GM21528 (cell line): ENCODE data around the gene DMKN.

Experiments
- ATAC-seq: cut with Tn5 transposase; IDR thresholded peaks from one replicate; pipeline ENCODE4 v1.9.1; 2021; ENCODE audit warnings: mild to moderate bottlenecking, moderate library complexity; ENCODE audit not compliant: unreplicated experiment, low FRiP score

Gene DMKN

DNA sequence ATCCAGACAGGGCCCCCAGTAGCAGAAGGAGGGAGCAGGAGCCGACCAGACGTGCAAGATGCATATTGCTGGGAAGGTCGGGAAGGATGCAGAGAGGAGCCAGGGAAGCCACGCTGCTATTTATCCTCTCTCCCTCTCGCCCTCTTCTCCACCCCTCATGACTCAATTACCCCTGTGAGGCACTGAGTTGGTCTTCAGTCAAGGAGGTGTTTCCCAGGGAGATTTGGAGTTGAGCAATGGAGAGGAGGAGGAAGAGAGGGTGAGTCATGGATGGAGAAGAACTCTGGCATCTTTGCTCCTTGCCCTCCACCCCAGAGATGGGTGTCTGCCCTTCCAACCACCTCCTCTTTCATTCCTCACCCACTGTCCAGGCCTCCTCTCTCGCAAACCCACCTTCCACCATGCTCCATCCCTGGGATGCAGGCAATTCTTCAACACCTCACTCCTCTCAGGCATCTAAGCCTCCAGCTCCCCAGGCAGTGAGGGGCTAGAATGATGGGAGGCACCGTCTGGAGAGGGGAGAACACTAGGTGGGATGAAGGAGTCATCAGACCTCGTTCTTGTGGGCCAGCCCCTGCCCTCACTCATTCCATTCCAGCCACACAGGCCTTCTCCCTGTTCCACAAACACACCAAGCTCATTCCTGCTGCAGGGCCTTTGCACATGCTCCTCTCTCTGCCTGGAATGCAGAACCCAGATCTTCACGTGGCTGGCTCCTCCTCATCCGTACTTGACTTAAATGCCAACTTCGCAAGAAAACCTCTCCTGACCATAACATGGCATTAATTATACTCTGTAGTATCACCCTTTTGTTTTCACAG is 15.0 kb upstream of the DMKN start, which contains the start of gene SBSN:
Gene SBSN (minus strand): TSS at position 94 of the 821 bp plus-strand sequence. CDS start 30 bp downstream, at position 64.
- ATAC-seq: no peak

DNA sequence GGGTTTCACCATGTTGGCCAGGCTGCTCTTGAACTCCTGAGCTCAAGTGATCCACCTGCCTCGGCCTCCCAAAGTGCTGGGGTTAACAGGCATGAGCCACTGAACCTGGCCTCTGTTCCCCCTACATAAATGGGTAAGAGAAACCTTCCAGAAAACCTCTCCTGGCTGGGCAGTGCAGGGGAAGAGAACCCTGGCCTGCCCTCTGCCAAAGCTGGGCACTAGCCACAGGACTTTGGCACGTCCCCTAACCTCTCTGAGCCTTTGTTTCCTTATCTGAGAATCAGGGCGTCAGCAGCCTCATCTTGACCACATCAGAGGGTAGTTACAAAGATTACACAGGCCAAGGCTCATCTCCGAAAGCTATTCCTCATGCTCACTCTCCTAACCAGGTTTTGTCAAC is 12.4 kb upstream of the DMKN start:
- no peak for ATAC-seq

DNA sequence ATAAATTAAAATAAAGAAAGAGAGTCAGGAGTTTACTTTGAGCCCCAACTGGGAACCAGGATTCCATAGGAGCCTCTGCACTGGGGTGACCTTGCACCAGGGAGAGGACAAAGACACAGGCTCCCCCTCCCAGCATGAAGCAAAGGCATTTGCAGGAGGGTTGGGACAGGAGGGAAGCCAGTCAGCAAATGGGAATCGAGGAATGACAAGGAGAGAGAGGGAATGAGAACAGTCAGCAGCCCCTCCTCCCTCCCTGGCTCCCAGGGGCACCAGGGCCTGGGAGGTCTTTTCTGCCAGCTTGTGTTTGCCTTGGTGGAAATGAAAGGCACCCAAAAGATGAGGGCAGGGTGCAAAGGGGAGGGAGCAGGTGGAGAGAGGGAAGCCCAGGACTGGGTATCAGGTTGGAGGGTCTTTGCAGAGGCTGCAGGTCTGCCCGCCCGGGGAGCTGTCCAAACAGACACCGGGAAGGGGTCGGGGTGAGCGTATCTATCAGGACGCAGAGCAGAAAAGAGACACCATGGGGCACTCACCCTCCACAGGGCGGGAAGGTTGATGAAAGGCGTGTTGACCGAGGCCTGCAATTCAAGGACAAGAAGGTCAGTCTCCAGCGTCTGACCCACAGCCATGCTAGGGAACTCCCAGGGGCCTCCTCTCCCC is 10.9 kb upstream of the DMKN start:
- ATAC-seq: no peak

DNA sequence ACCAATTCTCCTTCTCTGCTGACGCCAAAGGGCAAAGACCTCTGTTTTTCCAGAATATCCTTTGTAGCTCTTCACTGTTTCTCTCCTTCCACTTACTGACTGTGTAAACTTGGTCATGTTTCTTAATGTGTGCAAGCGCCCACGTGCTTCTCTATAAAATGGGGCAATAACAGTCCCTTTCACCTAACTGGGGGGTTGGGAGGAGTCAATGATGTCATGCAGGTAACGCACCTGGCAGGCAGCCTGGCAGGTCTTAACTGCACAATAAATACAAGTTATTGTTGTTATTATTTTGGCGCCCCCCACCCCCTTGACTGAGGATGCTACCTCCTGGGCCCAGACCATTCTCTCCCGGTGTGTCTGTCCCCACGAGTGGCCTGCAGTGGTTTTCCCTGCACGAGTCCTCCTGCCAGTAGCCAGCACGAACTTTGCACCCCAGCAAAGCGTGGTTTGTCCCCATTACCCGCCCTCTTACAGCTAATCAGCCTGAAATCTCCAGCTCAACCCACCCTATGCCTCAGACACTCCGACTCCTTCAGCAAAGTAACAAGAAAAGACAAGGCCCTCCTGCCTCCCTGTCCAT is 9.4 kb upstream of the DMKN start:
- ATAC-seq: no peak

DNA sequence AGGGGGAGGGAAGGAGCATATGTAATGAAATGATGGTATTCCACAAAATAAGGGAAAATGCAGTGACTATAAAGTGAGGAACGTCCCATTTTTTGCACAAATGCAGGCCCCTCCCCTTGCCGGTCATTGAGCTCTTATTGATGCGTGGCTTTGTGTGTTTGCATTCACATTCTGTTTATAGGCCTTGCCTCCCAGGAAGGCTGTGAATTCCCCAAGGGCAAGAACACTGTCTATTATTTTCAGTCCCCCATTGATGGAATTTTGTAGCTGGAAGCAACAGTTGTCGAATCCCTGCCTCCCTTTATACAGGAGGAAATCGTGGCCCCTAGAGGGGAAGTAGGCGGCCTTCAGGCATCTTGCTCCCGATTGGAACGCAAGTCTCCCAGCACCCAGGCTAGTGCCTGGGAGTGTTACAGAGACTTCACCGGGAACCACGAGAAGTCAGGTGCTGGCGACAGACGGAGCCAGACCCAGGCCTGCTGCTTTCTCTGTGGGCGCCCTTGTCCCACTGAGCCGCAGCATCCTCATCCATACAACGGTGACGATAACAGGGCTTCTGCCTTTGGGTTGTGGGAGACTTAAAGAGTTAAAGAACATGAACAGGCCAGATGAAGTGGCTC is 7.8 kb upstream of the DMKN start:
- no peak for ATAC-seq

DNA sequence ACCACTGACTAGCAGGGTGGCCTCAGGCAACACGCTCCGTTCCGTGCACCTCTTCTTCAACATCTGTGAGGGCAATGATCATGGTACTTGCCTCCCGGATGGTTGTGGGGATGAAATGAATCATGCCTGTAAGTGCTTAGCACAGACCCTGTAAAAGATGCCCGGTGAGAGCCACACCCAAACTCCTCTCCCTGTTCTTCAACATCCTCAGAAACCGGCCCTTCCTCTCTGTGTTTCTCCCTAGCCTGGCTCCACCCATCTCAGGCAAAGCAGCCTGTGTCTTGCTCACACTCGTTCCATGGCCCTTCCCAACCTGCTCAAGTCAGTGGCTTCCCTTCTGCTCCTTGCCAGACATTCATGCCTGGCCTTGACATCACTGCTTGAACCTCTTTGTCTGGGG is 5.8 kb upstream of the DMKN start:
- ATAC-seq: no peak

DNA sequence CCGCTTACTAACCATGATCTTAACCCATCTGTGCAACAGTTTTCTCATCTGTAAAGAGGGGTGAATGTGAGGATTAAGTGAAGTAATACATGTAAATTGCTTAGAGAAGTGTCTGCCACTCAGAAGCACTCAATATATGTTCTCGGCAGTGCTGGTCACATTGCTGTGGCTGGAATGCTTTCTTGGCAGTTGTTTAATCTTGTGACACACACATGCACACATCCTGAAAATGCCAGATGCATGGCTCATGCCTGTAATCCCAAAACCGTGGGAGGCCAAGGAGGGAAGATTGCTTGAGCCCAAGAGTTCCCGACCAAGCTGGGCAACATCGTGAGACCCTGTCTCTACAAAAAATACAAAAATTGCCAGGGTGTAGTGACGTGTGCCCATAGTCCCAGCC is 4.9 kb upstream of the DMKN start:
- no peak for ATAC-seq

DNA sequence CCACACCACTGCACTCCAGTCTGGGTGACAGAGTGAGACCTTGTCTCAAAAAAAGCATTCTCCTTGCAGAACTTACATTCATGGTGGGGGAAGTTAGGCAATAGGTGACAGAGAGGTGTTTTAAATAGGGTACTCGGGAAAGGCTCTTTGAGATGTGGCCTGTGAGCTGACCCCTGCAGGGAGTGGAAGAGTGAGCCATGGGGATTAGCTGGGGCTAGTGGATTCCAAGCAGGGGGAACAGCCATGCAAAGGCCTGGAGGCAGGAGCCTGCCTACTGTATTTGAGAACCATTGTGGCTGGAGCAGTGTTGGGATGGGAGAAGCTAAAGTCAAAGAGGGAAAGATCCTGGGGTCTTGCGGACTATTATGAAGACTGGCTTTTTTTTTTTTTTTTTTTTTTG is 3.9 kb upstream of the DMKN start:
- no peak for ATAC-seq

DNA sequence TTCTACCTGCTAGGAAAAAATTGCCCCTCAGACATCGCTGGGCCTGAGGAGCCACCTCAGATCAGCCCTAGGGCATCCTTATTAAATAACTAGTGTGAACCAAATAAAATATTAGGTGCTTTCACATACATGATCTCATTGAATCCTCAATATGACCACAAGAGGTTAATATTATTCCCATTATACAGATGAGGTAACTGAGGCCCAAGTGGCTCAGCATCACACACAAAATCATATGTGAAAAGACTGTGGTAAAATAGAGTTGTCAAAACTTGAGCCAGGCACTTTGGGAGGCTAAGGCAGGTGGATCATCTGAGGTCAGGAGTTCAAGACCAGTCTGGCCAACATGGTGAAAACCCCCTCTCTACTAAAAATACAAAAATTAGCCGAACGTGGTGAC is 2.9 kb upstream of the DMKN start:
- no peak for ATAC-seq

DNA sequence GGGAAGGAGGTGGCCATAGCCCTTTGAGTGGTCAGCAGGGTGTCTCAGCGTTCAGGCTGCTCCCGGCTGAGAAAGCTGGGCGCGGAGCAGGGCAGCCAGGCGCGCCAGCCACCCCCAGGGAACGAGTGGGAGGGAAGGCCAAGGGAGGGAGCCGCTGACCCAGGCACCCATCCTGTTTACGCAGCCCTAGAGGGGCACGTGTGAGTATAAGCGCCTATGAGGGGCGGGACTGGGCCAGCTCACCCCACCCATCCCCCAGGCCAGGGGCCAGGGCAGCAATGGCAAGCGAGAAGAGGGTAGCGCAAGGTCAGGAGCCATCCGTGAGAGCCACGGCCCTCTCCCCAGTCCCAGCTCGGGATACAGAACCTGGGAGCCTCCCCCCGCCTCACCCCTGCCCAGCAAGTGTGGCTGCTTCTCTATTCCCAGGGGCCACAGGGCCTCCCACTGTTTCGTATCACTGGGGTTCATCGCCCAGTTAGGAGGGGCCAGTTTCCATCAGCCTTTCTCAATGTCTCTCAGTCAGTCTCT is 897 bp upstream of the DMKN start:
- ATAC-seq: no peak

DNA sequence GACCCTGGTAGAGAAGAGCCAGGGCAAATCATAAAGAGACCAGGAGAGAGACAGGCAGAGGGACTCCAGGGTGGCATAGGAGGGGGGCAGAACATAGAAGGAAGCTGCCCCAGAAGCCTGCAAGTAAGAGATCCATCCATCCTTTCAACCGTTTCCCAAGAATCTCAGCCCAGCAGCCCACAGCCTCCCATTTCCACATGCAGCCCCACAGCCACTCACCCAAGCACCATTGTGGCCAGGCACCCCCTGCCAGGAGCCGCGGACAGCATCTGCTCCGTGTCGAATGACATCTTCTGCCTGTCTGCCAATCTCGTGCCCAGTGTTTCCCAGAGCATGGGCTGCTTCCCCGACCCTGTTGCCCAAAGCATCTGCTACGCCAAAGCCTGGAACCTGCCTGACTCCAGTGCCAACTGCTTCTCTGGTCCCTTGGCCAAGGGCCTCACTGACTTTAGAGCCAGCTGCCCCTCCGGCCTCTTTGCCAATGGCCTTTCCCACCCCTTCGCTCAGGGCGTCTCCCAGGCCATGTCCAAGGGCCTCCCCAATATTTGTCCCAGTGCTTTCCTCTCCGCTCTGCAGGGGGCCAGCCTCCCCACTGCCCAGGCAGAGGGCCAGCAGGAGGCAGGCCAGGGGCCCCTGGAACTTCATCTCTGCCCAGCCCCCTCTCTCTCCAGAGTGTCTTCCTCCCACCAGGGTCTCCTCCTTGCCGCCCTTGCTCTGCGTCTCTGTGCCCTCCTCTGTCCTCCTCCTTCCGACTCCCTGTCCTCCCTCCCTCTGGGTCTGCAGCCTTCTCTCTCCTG is 420 bp downstream of the DMKN start:
- ATAC-seq: no peak

DNA sequence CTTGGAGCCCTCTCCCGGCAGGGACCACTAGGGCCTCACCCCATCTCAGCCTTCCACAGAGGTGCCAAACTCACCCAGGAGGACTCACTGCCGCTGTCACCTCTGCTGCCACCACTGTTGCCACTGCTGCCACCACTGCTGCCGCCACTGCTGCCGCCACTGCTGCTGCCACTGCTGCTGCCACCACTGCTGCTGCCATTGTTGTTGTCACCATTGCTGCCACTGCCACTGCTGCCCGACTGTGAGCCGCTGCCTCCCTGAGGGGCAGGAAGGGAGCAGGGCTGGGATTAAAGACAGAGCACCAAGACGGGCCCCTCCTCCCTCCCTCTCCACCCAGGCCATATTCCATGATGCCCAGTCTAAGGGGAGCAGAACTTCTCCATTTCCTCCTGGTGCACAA is 2.1 kb downstream of the DMKN start:
- no peak for ATAC-seq

DNA sequence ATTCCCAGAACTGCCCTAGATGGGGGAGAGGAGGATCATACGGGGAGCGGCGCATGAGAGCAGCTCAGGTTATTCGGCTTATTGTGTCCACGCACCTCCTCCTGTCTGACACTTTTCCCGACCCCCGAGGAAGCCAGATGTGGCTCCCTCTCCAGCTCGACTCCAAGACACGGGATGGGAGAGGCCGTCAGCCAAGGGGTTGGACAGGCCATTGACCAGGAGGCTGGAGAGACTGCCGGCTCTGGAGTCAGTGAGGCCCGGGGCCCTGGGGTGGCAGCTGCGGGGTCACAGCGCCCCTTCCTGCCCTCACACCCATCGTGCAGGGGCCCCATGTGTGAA is 2.9 kb downstream of the DMKN start:
- ATAC-seq: no peak

DNA sequence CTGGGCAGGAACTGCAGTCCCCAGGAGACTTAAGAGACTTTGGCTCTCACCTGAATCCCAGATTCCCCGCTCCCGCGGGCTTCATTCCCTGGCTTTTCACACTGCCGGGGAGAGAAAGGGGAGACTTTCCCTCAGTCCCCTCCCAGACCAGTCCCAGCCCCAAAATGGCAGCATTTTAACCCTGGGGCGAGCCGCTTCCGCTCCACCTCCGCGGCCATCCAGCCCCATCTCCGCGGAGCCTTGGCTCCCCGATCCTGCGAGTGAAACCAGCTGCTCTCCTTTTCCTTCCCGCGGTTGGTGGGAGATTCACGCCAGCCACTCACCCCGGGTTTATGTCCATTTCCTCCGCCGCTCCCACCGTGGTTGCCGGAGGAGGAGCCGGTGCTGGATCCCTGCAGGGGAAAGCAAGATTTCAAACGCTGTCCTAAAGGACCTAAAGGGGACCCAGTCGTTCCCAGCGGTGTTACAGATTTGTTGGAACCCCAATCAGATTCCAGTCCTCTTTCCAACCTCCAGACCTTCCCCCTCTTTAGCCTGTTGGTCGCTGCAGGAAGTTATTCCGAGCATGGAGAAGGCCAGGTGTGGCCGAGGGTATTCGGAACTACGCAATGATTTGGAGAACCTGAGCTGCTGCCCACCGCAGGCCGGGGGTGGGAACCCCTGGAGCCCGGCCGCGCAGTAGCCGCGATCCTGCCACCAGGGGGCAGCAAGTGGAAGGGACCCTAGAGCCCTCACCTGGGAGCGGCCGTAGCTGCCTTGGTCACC is 3.4 kb downstream of the DMKN start:
- no peak for ATAC-seq

DNA sequence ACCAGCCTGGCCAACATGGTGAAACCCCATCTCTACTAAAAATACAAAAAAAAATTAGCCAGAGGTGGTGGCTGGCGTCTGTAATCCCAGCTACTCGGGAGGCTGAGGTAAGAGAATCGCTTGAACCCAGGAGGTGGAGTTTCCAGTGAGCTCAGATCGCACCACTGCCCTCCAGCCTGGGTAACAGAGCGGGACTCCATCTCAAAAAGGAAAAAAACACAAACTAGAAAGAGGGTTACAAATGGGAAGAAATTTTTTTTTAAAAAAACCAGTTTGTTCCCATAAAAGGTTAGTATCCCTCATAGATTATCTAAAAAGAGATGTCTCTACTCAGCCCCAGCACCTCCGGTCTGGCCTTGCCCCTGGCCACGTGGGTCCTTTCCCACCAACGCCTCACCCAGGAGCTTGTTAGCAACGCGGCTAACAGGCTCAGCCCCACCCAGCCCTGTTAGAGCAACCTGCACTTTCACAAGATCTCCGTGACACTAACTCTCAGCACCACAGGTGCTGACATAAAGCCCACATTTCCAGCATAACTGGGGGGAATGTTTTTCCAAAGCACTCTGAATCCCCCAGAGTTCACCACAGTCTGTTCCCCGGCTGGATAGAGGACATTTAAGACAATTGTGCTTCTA is 4.3 kb downstream of the DMKN start:
- no peak for ATAC-seq

DNA sequence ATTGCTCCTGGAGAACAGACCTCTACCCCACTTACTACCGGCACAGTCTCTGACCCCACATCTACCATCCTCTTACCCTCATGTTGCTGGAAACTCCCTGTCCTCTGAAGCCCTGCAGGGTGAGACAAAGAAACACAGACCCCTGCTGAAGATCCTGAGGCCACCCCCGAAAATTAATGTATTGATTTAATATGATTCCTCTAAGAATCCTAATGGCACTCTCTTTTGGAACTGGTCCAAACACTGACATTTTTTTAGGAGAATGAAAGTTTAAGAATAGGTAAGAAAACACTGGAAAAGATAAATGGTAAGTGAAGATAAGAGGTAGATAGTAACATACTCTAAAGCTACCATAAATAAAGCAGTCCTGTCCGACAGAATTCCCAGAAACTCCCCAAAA is 5.3 kb downstream of the DMKN start:
- no peak for ATAC-seq

DNA sequence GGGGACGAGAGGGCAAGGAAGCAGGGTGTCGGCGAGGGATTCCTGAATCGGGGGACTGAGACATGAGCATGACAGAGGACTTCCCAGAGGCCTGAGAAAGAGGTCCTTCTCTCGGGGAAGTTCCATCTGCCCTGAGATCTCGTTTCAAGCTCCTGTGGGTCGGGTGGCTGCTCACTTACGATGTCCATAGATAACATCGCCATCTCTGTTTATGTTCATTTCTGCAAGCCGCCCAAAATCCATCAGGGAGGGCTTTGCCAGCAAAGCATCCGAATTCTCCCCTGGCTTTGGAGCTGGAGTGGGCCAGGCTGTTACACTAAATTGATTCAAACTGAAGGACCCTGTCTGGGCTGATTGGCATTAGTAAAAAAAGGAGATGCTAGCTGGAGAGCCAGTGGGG is 5.9 kb downstream of the DMKN start:
- ATAC-seq: no peak

DNA sequence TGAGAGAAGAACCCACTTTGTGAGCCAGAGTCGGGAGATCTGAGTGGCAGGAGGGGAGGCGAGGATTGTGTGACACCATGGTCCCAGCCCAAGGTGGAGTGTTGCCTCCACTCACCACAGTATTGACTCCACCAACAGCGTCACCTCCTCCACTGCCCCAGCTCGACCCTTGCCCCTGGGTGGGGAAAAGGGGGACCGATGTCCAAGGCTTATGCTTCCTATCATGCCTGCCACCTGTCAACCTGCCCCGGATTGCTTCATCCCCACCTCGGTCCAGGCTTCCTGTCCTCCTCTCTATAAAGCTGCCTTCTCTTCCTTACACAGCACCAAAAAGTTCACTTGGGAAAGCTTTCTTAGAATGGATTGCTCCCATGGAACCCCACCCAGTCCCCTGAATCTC is 7.4 kb downstream of the DMKN start:
- ATAC-seq: no peak

DNA sequence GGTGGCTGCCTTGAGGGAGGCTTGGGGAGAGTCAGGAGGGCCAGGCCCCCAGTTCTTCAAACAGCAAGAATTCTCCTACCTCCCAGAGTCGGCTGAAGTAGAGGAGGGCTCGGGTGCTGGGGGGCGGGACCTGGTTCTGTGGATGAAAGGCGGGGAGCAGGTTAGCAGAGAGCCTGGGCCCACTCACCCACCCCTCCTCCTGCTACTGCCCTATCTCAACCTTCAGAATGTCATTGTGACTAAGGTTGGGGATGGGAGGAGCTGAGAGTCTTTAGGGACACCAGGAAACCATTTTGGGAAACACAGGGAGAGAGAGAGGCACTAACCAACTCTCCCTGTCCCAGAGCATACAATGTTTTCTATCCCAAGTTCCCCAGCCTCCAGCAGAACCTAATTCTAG is 10.7 kb downstream of the DMKN start:
- ATAC-seq: no peak
